ENCODE results near the gene PYGM. TPM values are rescaled to one million over a fixed set of nuclear protein-coding genes. Genes with fewer than 3 reads are reported as not detected.

The PYGM gene
- total RNA-seq, 6 experiments from 2014 or later = 0.11 to 0.21 (median 0.13) TPM; not detected in 2

DNA sequence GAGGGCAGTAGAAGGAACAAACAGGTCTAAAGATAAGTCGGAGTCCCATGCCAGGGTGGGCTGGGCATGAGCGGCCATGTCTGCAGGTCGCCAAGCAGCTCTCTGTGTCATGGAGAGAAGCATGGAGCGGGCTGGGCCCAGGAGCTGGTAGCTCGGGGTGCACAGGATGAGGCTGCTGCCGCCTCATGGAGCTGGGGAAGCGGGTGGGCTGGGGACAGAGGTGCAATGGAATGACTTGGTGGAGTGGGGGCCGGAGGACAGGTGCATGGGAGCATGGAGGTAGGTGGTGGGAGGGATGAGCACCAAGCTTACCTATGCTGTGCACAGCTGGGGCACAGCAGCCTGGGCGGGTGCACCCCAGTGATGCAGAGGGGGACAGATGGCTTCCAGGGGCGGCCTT, 40.4 kb downstream of the PYGM start:
- Mint-ChIP-seq H3K4me1 (ENCODE audit: low read depth) (no peaks in the 10 kb centered on the region), H3K36me3 (ENCODE audit: low read depth) (no peaks in the 10 kb centered on the region), H3K27ac (no peak overlapping the region), H3K9me3 (no peaks in the 10 kb centered on the region), H3K27me3 (ENCODE audit: insufficient read depth) (peaks cover 69% of the 10 kb centered on the region), H3K4me3 (no peak overlapping the region)
- DNase-seq = no peak
- TF ChIP-seq, protein P1, sequence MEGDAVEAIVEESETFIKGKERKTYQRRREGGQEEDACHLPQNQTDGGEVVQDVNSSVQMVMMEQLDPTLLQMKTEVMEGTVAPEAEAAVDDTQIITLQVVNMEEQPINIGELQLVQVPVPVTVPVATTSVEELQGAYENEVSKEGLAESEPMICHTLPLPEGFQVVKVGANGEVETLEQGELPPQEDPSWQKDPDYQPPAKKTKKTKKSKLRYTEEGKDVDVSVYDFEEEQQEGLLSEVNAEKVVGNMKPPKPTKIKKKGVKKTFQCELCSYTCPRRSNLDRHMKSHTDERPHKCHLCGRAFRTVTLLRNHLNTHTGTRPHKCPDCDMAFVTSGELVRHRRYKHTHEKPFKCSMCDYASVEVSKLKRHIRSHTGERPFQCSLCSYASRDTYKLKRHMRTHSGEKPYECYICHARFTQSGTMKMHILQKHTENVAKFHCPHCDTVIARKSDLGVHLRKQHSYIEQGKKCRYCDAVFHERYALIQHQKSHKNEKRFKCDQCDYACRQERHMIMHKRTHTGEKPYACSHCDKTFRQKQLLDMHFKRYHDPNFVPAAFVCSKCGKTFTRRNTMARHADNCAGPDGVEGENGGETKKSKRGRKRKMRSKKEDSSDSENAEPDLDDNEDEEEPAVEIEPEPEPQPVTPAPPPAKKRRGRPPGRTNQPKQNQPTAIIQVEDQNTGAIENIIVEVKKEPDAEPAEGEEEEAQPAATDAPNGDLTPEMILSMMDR (IDR thresholded peaks at IDR 0.05) = no peak

DNA sequence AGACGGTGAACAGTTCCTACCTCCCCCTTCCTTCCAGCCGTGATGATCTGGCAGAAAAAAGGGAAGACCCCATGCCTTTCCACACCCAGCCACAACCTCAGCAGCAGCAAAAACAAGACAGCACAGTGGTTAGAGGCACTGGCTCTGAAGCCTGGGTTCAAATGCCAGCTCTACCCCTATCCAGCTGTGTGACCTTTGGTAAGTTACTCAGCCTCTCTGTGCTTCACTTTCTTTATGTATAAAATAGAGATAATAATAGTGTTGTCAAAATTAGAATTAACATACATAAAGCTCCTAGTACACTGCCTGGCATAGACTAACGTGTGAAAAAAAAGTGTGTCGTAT, 41.0 kb downstream of the PYGM start:
- Mint-ChIP-seq H3K36me3 (ENCODE audit: low read depth) (no peaks in the 10 kb centered on the region), H3K9me3 (no peaks in the 10 kb centered on the region), H3K27ac (no peak overlapping the region), H3K4me1 (ENCODE audit: low read depth) (no peaks in the 10 kb centered on the region), H3K4me3 (no peak overlapping the region), H3K27me3 (ENCODE audit: insufficient read depth) (peaks cover 73% of the 10 kb centered on the region)
- TF ChIP-seq, protein P1 (IDR thresholded peaks at IDR 0.05) = no peak
- no peak for DNase-seq

DNA sequence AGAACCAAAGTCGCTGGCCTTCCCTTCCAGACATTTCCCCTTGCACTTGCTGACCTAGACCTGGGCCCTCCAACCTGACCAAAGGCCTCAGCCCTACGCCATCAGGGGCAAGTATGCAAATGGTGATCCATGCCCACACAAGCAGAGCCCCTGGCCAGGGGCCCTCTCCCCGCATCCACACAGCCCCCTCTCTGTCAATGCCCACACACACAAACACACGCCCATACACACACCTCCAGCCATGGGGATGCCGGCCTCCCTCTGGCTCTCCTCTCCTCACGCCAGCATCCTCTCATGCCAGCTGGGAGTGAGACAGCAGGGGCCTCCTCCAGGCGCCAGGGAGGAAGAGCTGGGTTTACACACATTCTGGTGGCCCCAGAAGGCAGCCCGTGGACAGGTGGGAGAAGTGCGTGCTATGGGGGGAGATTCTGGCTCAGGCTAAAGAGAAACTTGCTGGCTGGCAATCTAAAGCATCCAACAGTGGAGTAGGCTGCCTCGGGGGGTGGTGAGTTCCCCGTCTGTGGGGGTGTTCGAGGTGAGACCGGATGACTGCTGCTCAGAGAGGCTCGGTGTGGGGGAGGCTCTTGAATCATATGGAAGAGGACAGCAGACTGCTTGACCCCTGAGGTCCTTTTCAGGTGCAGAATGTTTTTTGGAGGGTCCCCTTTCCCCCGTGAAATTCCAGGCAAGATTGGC, 41.5 kb downstream of the PYGM start:
- Mint-ChIP-seq H3K27me3 (ENCODE audit: insufficient read depth) (peaks cover 73% of the 10 kb centered on the region), H3K36me3 (ENCODE audit: low read depth) (no peaks in the 10 kb centered on the region), H3K27ac (no peak overlapping the region), H3K9me3 (no peaks in the 10 kb centered on the region), H3K4me1 (ENCODE audit: low read depth) (no peaks in the 10 kb centered on the region), H3K4me3 (no peak overlapping the region)
- DNase-seq = no peak
- TF ChIP-seq, protein P1 (IDR thresholded peaks at IDR 0.05) = no peak

DNA sequence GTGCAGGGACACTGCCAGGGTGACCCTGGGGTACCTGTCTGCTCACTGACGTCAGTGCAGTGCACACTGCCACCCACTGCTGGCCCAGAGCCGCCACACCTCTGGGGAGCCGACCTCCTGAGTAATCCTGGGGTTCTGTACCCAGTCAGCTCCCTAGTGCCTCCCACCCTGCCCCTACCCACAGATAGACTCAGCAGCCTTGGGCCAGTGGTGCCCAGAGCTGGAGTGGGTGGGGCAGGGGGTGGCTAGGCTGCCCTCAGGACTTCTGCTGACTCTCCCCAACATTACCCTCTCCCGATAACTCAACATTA, 42.6 kb downstream of the PYGM start:
- no peaks in the 10 kb centered on the region for H3K4me1 Mint-ChIP-seq (ENCODE audit: low read depth)
- H3K36me3 Mint-ChIP-seq (ENCODE audit: low read depth) = no peaks in the 10 kb centered on the region
- H3K27ac Mint-ChIP-seq = no peak overlapping the region
- TF ChIP-seq, protein P1 (IDR thresholded peaks at IDR 0.05) = no peak
- no peaks in the 10 kb centered on the region for H3K9me3 Mint-ChIP-seq
- peaks cover 71% of the 10 kb centered on the region for H3K27me3 Mint-ChIP-seq (ENCODE audit: insufficient read depth)
- H3K4me3 Mint-ChIP-seq = no peak overlapping the region
- no peak for DNase-seq

DNA sequence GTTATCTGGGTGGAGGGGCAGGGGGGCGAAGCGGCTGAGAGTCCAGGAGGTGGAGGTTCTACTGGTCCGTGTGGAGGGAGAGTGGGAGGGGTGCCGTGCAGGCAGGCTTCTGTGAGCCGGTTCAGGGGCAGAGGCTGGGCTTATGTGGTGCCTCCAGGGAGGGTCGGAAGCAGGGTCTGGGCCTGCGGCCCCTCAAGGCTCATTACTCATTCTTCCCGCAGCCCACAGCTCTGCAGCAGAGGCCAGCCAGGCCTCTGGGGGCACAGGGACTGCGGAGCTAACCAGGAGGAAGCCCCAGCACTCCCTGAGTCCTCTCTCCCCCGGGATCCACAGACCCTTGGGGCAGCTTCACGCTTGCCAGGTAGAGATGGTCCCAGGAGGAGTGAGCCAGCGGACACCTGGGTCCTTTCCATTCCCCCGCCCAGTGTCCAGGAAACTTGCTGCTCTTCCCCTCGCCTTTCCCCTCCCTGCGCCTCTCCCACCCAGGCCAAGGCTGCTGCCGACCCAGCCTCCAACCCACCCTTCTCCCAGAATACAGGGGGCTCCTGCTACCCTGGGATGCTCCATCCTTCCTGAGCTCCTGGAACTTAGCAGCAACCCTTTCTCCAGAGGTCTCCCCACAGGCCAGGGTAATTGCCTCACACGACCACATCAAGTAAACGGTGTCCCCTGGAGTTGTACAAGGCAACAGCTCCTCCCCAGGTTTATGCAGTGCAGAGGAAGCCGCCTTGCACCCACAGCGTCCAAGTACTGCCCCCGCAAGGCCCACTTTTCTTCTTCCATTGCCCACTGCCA, 43.1 kb downstream of the PYGM start:
- TF ChIP-seq, protein P1 (IDR thresholded peaks at IDR 0.05) = no peak
- H3K4me3 Mint-ChIP-seq = no peak overlapping the region
- H3K27me3 Mint-ChIP-seq (ENCODE audit: insufficient read depth) = peaks cover 71% of the 10 kb centered on the region
- H3K36me3 Mint-ChIP-seq (ENCODE audit: low read depth) = no peaks in the 10 kb centered on the region
- no peak overlapping the region for H3K27ac Mint-ChIP-seq
- no peaks in the 10 kb centered on the region for H3K9me3 Mint-ChIP-seq
- DNase-seq = no peak
- no peaks in the 10 kb centered on the region for H3K4me1 Mint-ChIP-seq (ENCODE audit: low read depth)

Data from HFFc6 (cell line).